GM19351 (cell line): Measurements from ENCODE around the gene UQCRH.
"Not testable (repeated sequence)": the region's sequence is repeated elsewhere in the genome, so short reads cannot be mapped to it uniquely, and the experiment has no call there.

ENCODE experiments used
- ATAC-seq: cut with Tn5 transposase; IDR thresholded peaks from one replicate; pipeline ENCODE4 v1.9.1; 2021; ENCODE audit warnings: mild to moderate bottlenecking, moderate library complexity; ENCODE audit not compliant: unreplicated experiment

The UQCRH gene

DNA sequence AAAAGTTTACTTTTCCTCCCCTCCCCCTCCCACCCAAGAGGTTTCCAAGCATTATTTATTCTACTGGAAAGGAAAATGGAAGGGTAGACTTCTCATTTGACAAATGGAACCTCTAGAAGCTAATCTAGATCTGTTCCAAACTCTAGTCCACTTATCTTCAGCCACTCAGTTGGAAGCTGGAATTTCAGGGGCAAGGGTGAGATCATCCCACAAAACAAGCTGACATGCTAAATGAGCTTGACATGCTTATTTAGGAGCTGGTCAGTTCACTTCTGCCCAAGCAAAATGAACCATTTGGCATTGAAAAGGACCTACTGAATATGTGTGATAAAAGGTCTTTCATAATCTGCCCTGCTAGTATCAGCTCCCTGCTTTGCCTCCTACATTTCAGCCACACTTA lies 5.1 kb upstream of the UQCRH start:
- ATAC-seq, result no peak

DNA sequence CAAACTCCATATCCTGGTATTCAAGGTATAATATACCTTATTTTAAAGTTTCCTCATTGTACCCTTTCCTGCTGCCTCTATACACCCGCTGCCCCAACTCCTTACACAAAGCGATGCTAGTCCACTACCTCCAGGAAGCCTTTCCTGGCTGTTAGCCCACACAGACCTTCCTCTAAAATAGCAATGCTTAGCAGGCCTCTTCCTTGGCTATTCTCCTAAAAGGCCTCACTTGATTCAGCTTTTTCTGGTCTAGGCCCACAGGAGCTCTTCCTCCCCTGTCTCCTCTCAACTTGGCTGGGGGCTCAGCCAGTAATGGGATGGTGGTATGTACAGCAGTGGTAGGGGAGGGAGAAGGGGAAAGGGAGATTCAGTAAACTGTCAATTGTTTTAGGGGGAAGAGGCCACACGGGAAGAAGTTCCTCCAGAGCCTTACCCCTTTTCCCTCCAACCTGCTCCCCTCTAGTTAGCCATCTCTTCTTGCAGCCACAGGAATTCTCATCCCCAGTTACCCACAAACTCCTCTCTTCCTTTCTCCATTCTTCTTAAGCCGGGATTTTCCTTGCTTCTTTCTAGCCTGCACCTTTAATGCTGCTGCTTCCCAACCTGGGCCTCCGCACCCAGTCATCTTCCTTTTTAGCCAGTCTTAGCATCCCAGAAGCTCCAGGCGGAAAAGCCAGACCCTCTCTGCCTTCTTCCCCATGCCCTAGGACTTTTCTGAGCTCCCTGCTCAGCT lies 2.7 kb upstream of the UQCRH start:
- no peak for ATAC-seq

DNA sequence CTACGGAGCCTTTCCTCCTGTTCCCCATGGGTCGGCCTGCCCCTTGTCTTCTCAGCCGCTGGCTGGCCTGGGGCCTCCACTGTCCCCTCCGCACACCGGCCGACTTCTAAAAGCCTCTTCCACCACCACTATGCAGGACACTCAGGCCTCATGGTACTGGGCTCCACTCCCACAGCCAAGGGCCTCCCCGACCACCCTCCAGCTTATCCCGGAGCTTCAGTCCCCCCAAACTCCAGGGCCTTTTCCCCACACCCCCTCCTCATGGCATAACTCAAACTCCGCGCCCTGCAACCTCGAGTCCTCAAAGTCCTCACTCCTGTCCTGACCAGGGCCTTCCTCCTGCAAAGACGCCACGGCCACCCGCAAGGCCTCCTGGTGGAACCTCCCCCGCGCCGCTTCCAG lies 2.1 kb upstream of the UQCRH start:
- no peak for ATAC-seq

DNA sequence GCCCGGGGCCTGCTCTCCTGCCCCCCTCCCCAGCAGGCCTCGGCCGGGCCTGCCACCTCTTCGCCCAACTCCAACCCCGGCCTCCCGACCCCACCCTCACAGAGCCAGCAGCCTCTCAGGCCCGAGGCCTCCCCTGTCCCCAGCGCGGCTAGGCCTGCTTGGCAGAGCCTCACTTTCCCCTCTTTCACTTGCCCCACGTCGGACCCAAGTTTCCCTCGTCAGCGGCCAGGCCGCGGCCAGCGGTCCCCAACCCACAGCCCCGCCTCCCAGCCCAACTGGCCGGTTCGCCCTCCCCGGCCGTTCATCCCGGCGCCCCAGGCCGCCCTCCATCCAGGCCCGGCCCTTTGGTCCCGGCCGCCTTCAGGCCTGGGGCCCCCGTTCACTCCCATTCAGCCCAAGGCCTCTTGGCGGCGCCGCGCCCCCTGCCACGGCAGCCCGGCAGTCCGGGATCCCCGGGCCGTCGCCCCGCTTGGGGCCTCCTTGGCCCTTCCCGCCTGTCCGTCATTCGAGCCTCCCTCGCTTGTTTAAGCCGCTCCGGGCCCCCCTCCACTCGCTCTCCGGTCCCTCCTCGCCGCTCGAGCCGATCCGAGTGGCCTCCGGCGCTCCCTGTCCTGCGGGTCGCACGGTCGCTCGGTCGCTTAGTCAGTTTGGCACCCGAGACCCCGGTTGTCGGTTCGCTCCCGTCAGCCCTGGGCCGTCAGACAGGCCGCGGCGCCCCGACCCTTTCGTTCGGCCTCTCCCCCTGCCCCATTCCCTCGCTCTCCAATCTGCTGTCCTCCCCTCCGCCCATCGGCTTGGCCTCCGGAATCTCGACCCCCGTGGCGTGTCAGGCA lies 1.5 kb upstream of the UQCRH start:
- peak; percentile 33 for ATAC-seq

DNA sequence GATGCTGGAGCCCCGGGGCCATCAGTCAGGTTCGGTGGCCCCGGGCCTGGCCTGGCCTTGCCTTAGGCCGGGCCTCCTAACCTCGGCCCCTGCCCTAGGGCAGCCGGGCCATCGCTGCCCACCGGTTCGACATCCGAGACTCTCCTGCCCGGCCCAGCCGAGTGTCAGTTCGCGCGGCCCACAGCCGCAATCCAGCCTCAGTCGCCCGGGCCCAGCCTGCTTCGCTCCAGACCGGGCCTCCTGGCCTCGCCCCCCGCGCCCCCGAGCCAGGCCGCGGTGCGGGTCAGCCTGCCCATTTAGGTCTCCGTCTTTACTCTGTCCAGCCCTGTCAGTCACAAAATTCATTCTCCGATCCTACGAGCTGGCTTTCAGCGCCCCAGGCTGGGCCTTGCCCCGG lies 859 bp upstream of the UQCRH start:
- no peak for ATAC-seq

DNA sequence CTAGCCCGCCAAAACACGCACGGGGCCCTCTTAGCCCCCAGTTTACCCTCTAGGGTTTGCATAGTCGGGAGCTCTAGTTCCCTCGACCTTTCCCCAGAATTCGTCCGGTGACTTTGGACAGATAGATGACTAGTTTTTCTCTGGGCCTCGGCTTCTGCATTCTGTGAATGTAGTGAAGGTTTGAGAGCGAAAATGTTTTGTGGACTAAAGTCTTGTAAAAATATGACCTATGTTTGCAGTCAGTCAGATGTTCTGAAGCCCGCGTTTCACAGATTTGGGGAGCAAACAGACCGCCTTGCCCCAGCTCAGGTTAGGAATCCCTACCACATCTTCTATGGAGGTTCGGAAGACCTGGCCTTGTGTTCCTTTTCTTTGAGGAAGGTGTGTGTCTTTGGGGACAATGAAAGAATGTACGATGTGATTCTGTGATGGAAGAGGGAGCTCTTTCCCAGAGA lies 401 bp downstream of the UQCRH start:
- ATAC-seq, result no peak

DNA sequence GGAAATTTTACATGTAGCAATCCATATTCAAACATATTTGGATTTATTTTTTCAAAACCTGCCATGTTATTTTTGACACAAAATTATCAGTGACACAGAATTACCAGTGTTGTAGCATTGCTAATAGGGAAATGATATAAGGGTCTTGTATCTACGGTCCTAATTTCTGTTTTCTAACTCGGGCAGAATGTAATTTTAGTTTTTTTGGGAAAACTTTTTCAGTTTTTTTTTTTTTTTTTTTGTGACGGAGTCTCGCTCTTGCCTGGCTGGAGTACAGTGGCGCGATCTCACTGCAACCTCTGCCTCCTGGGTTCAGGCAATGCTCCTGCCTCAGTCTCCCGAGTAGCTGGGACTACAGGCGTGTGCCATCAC lies 2.6 kb downstream of the UQCRH start:
- ATAC-seq, result no peak

DNA sequence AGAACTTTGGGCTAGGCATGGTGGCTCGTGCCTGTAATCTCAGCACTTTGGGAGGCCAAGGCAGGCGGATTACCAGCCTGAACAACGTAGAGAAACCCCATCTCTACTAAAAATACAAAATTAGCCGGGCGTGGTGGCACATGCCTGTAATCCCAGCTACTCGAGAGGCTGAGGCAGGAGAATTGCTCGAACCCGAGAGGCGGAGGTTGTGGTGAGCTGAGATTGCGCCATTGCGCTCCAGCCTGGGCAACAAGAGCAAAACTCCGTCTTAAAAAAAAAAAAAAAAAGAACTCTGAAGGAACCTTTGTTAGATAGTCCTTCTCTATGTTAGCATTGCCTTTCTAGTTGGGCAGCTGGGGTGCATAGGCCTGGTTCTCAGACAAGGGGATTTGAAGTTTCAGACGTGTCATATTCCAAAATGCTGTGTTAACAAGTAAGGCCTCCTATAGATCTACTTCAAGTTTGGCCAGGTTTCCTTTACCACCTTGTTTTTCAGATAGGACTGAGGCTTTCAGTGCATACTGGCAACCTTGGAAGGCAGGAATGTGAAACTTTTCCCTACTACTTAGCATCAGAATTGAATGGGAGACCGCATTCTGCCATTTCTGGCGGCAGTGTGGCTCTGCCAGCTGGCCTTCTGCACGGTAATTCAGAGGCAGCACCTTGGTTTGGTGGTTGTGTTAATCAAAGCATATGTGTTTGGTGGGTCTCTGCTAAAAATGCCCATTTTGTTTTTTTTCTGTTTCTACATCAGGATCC lies 6.1 kb downstream of the UQCRH start:
- no peak for ATAC-seq

DNA sequence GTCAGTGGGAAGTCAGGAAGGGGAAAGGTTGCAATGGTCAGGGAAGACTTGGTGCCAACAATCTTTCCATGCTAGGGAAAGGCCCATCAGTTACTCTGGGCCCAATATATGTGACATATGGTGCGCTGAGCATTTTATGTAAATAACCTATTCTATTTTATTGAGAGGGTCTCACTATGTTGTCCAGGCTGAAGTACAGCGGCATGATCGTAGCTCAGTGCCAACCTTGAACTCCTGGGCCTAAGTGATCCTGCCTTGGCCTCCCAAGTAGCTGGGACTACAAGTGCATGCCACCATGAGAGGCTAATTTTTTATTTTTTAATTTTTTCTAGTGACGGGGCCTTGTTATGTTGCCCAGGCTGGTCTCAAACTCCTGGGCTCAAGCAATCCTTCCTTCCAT lies 6.8 kb downstream of the UQCRH start:
- no peak for ATAC-seq

DNA sequence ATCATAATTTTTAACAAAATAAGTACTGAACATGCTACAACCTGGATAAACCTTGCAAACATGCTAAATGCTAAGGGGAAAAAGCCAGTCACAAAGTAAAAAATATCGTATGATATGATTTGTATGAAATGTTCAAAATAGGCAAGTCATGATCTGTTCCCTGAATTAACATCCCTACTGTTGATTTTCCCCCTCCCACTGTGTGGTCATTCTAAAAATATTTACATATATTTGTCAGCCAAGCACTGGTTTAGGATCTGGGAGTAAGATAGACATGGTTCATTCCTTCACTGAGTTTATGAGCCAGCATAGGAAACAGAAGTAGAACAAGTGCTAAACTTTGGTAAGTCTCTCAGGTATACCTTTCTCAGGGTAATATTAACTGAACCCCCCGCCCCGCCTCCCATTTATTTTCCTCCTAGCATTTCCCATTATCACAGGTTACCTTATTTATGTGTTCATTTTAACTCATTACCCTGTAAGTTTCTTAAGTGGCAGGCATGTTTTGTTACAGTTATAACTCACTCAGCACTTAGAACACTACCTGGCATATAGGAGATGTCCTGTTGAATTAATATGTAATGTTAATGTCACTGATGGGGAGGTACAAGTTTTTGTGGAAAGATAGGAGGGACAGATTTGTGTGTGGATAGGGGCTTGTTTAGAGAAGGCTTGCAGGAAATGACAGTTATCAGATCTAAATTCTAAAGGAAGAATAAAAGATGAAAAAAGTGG lies 12.3 kb downstream of the UQCRH start:
- no peak for ATAC-seq

DNA sequence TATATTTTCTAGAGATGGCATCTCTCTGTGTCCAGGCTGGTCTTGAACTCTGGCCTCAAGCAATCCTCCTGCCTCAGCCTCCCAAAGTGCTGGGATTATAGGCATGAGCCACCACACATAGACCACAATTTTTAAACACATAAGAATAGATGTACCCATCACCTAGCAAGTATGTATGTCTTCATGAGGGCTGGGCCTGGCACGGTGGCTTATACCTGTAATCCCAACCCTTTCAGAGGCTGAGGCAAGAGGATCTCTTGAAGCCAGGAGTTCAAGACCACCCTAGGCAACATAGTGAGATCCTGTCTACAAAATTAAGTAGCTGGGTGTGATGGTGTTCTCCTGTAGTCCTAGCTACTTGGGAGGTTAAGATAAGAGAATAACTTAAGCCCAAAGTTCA lies 13.8 kb downstream of the UQCRH start:
- ATAC-seq, result no peak

DNA sequence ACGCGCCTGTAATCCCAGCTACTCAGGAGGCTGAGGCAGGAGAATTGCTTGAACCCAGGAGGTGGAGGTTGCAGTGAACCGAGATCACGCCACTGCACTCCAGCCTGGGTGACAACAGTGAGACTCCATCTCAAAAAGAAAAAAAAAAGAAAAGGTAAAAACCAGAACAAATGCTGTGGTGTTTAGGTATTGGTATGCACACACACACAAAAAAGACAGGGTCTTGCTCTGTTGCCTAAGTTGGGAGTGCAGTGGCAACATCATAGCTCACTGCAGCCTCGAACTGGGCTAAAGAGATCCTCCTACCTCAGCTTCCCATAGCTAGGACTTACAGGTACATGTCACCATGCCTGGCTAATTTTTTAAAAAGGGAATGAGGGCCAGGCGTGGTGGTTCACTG lies 15.8 kb downstream of the UQCRH start:
- ATAC-seq, result not testable (repeated sequence)

DNA sequence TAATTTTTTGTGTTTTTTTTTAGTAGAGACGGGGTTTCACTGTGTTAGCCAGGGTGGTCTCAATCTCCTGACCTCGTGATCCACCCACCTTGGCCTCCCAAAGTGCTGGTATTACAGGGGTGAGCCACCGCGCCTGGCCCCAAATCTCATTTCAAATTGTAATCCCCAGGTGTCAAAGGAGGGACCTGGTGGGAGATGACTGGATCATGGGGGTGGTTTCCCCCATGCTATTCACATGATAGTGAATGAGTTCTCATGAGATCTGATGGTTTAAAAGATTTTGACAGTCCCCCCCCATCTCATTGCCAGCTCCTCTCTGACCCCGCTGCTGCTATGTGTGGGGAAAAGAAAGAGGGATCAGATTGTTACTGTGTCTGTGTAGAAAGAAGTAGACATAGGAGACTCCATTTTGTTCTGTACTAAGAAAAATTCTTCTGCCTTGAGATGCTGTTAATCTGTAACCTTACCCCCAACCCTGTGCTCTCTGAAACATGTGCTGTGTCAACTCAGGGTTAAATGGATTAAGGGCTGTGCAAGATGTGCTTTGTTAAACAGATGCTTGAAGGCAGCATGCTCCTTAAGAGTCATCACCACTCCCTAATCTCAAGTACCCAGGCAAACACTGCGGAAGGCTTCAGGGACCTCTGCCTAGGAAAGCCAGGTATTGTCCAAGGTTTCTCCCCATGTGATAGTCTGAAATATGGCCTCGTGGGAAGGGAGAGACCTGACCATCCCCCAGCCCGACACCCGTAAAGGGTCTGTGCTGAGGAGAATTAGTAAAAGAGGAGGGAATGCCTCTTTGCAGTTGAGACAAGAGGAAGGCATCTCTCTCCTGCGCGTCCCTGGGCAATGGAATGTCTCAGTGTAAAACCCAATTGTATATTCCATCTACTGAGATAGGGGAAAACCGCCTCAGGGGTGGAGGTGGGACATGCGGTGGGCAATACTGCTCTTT lies 16.7 kb downstream of the UQCRH start:
- not testable (repeated sequence) for ATAC-seq

DNA sequence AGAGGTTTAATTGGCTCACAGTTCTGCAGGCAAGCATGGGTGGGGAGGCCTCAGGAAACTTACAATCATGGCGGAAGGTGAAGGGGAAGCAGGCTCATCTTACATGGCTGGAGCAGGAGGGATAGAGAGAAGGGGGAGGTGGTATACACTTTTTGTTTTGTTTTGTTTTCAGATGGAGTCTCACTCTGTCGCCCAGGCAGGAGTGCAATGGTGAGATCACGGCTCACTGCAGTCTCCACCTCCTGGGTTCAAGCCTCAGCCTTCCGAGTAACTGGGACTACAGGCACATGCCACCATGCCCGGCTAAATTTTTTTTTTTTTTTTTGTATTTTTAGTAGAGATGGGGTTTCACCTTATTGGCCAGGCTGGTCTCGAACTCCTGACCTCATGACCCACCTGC lies 18.7 kb downstream of the UQCRH start:
- ATAC-seq, result not testable (repeated sequence)

DNA sequence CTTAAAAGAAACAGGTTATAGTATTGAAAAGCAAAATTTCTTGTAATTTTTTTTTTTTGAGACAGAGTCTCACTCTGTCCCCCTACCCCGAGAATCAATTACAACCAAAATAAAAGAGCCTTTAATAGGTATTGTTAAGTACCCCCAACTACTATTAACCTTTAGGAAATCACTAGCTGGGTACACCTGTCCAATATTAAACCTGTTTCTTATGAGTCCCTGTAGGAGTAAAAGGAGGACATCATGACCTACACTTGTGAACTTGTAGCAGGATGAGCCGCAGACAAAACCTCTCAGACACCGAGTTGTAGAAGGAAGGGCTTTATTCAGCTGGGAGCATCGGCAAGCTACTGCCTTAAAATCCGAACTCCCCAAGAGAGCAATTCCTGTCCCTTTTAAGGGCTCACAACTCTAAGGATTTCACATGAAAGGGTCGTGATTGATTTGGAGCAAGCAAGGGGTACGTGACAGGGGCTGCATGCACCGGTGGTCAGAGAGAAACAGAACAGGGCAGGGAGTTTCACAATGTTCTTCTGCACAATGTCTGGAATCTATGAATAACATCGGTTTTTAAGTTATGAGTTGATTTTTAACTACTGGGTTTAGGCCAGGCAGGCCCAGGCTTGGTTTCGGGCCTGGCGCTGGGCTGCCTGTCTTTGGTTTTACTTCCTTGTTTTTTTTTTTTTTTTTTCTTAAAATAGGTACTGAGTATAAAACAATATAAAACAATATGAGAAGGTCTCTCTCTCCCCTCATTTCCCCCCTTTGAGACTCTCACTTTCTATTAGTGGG lies 22.0 kb downstream of the UQCRH start:
- ATAC-seq, result peak; percentile 48

DNA sequence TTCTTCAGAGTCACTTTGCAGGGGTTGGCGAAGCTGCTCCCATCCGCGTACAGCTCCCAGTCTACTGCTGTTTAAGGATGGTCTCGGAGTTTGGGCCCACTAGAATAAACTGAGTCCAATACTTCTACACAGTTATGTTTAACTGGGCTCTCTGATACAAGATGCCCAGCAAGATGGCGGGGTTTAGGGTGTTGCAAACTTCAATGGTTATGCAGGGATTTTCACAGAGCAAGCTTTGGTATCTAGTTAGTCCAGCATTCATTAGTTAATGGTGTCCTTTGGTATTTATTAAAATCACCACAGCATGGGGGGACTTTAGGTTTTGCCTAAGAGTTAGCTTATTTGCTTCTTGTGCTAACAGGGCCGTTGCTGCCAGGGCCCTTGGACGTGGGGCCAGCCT lies 24.7 kb downstream of the UQCRH start:
- ATAC-seq, result not testable (repeated sequence)

DNA sequence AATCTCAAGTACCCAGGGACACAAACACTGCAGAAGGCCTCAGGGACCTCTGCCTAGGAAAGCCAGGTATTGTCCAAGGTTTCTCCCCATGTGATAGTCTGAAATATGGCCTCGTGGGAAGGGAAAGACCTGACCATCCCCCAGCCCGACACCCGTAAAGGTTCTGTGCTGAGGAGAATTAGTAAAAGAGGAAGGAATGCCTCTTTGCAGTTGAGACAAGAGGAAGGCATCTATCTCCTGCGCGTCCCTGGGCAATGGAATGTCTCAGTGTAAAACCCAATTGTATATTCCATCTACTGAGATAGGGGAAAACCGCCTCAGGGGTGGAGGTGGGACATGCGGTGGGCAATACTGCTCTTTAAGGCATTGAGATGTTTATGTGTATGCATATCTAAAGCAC lies 26.3 kb downstream of the UQCRH start:
- not testable (repeated sequence) for ATAC-seq

DNA sequence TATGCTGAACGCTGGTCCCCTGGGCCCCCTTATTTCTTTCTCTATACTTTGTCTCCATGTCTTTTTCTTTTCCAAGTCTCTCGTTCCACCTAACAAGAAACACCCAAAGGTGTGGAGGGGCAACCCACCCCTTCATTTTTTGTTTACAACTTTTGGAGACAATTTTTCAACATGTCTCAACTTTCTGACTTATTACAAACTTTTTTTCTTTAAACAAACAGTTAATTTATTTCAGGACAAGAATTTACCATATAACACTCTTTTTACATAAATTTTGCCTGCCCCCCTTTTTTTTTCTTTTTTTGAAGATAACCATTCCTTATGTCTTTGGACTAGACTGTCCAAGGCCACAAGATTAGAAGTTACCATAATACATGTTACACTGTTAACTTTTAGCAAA lies 26.9 kb downstream of the UQCRH start:
- not testable (repeated sequence) for ATAC-seq
